Lung (tissue), 12 donors: ENCODE results near the gene CD82. TPM values are rescaled to one million over a fixed set of nuclear protein-coding genes. Genes with fewer than 3 reads are reported as not detected.
A peak's percentile ranks its signal among the peaks of the same experiment; 100 is the strongest.

Experiments used
- ATAC-seq: fragments of 200-7000 bp; cut with Tn5 transposase; one replicate; pipeline ENCODE4 v1.9.1; 2020; ENCODE audit warnings: moderate number of reproducible peaks; ENCODE audit not compliant: insufficient read depth, low FRiP score
- DNase-seq, 3 donors: peaks; one replicate each; pipeline ENCODE4 v3.0.0-alpha.2; 2013 to 2017
- H3K27ac ChIP-seq, 2 donors: one replicate each; pipeline ENCODE4 v1.5.1; 2013; ENCODE audit warnings: mild to moderate bottlenecking in 2 of 2, moderate library complexity in 2 of 2, control low read depth in 1 of 2, inconsistent platforms in 1 of 2, low read depth in 1 of 2, low read length in 1 of 2
- H3K27me3 ChIP-seq, 3 donors: one replicate each; pipeline ENCODE4 v1.5.1; 2013; ENCODE audit warnings: low read length in 2 of 3; ENCODE audit not compliant: control insufficient read depth in 3 of 3, insufficient read depth in 3 of 3
- H3K36me3 ChIP-seq, 4 donors: one replicate each; pipeline ENCODE4 v1.5.1; 2013; ENCODE audit warnings: low read length in 4 of 4, mild to moderate bottlenecking in 1 of 4, moderate library complexity in 1 of 4; ENCODE audit not compliant: control insufficient read depth in 4 of 4, insufficient read depth in 4 of 4
- H3K4me1 ChIP-seq, 5 donors: one replicate each; pipeline ENCODE4 v1.5.1; 2013; ENCODE audit warnings: low read length in 5 of 5, mild to moderate bottlenecking in 2 of 5, moderate library complexity in 1 of 5; ENCODE audit not compliant: control insufficient read depth in 5 of 5, insufficient read depth in 5 of 5
- H3K4me3 ChIP-seq: one replicate; pipeline ENCODE4 v1.5.1; 2013; ENCODE audit warnings: mild to moderate bottlenecking, control low read depth, moderate library complexity
- H3K9ac ChIP-seq, 2 donors: one replicate each; pipeline ENCODE4 v1.5.1; 2013; ENCODE audit warnings: low read length in 2 of 2, control low read depth in 1 of 2; ENCODE audit not compliant: insufficient read depth in 1 of 2
- H3K9me3 ChIP-seq, 4 donors: one replicate each; pipeline ENCODE4 v1.5.1; 2013; ENCODE audit warnings: low read length in 3 of 4, mild to moderate bottlenecking in 1 of 4, moderate library complexity in 1 of 4; ENCODE audit not compliant: control insufficient read depth in 4 of 4, insufficient read depth in 3 of 4
- WGBS, 2 donors: extraction: QIAGEN DNeasy Blood & Tissue Kit; methylation state at CpG; one replicate each; pipeline ENCODE4 v1.1.7; 2013; 5-methylcytosine and 5-hydroxymethylcytosine counted together
- polyA plus RNA-seq, 2 donors: library from polyadenylated mRNA; stranded (reverse); fragments of 200-250 nt; gene quantifications; one replicate each; pipeline ENCODE4 v1.2.1, GENCODE V29; 2013
- total RNA-seq, 2 donors: library from RNA; depleted of rRNA in 1 of 2; stranded (reverse); fragments of >200 nt in 1 of 2; gene quantifications; one replicate each; pipeline ENCODE4 v1.2.1, GENCODE V29; 2014 to 2021
- TF ChIP-seq, protein P1 (sequence below): IDR thresholded peaks from 2 replicates; pipeline ENCODE4 v1.5.1; 2012; ENCODE audit warnings: mild to moderate bottlenecking; ENCODE audit errors: control extremely low read depth, extremely low read depth
- donor health status: control.
- donor health status: control.
- donor health status: Bipolar disorder and iron deficiency.
- donor health status: healthy.
- donor health status: DM: yes; HTN: yes; CAD: no.

CD82 gene
- total and polyA plus RNA-seq, 4 donors = 63.3 to 237 (median 190) TPM

DNA sequence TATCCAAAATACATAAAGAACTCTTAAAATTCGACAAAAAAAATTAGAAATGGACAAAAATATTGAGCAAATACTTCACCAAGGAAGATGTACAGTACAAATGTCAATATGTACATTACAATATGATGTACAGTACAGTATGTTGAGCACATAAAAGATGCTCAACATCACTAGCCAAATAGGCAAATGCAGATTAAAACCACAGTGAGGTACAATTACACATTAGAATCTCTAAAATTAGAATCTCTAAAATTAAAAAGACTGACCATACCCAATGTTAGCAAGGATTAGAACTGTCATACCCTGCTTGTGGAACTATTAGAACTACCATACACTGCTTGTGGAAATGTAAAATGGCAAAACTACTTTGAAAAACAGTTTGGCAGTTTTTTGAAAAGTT is 82.6 kb downstream of the CD82 start:
- WGBS, 2 donors = 71 to 85% methylated on average over 1 of the region's 1 CpG
- no peaks in the 10 kb centered on the region for H3K36me3 ChIP-seq
- ATAC-seq (no peak), DNase-seq (no peak)
- no peak overlapping the region for H3K27ac ChIP-seq
- H3K9ac ChIP-seq = no peak overlapping the region
- H3K9me3 ChIP-seq = peaks cover 0 to 9% (median 0%) of the 10 kb centered on the region in 4 donors
- peaks cover 0 to 11% (median 0%) of the 10 kb centered on the region in 5 donors for H3K4me1 ChIP-seq
- no peaks in the 10 kb centered on the region for H3K27me3 ChIP-seq
- no peak overlapping the region for H3K4me3 ChIP-seq
- TF ChIP-seq, protein P1, sequence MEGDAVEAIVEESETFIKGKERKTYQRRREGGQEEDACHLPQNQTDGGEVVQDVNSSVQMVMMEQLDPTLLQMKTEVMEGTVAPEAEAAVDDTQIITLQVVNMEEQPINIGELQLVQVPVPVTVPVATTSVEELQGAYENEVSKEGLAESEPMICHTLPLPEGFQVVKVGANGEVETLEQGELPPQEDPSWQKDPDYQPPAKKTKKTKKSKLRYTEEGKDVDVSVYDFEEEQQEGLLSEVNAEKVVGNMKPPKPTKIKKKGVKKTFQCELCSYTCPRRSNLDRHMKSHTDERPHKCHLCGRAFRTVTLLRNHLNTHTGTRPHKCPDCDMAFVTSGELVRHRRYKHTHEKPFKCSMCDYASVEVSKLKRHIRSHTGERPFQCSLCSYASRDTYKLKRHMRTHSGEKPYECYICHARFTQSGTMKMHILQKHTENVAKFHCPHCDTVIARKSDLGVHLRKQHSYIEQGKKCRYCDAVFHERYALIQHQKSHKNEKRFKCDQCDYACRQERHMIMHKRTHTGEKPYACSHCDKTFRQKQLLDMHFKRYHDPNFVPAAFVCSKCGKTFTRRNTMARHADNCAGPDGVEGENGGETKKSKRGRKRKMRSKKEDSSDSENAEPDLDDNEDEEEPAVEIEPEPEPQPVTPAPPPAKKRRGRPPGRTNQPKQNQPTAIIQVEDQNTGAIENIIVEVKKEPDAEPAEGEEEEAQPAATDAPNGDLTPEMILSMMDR = no peak

DNA sequence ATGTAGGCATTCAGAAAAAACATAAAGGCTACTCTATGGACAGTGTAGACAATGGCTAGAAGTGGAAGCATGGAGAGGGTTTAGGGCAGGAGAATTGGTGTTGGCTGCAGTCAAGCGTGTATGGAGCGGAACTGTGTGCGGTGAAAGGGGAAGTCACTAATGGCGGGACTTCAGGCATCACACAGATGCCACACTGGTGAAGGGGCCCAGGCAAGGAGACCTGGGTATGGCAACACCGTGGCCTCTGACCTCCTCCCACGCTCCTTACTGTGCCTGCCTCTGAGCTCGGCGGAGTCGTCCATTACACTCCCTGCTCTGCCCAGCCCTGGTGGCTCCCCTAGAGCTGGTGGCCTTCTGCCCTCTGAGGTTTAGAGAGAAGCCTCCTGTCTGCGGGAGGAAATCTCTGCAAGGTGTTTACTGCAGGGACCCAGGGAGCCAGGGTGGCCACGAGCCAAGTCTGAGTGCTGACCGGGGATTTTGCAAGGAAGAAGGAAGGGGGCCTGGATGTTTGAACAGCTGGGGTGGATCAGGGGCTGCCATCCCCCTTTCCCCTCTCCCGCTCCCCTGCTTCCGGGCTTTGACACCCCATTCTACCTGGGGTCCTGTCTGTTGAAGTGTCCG is 86.2 kb downstream of the CD82 start:
- DNase-seq (peak; percentile 53 to 73 (median 55)), ATAC-seq (no peak)
- WGBS, 2 donors = 36 to 39% methylated on average over 15 of the region's 15 CpGs

DNA sequence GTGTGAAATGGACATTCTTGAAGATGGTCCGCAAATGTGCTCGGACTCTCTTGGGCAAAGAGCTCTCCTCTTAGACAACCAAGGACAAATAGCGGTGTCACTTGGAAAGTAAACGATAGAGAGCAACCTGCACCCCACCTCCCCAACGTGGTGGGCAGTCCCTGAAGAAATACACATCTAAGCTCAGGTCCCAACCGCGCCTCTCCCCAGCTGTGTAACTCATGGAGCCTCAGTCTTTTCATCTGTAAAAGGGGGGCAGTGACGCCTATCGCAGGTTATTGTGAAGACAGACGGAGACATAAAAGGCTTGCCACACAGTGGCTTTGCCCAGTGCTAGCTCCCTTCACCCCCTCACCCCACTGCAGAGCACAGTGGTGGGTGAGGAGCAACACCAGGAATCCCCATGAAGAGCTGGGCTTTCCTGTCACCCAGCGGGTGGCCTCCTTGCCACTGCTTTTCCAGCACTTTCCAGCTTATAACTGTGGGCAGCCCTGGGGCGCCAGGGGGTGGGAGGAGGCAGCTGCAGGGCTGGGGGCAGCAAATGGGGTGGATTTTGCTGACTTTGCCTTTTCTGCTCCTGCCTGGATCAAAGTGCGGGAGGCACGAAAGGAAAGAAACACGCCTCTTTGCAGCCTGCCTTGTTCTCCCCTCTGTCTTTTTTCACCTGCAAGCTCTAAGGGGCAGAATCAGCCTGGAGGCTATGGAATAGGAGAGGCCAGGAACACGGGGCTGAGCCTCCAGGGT is 87.6 kb downstream of the CD82 start:
- Histone ChIP-seq H3K9me3 (no peaks in the 10 kb centered on the region), H3K4me3 (no peak overlapping the region), H3K27me3 (no peaks in the 10 kb centered on the region), H3K36me3 (no peaks in the 10 kb centered on the region), H3K9ac (peak overlapping the region in 1 of 2 donors; percentile 46), H3K27ac (no peak overlapping the region), H3K4me1 (peaks cover 0 to 11% (median 0%) of the 10 kb centered on the region in 5 donors)
- no peak for ATAC-seq
- DNase-seq = no peak
- TF ChIP-seq, protein P1 = no peak
- 87 to 90% methylated on average over 16 of the region's 16 CpGs for WGBS, 2 donors

More for the DNA sequence above, 86.2 kb downstream of the CD82 start:
- no peaks in the 10 kb centered on the region for H3K27me3 ChIP-seq
- no peaks in the 10 kb centered on the region for H3K9me3 ChIP-seq
- H3K4me3 ChIP-seq = no peak overlapping the region
- TF ChIP-seq, protein P1 = no peak
- peaks cover 0 to 11% (median 0%) of the 10 kb centered on the region in 5 donors for H3K4me1 ChIP-seq
- H3K9ac ChIP-seq = no peak overlapping the region
- H3K27ac ChIP-seq = no peak overlapping the region
- H3K36me3 ChIP-seq = no peaks in the 10 kb centered on the region
